GM19043 (cell line): ENCODE measurements around the gene RMRP.

Experiments
- ATAC-seq: cut with Tn5 transposase; IDR thresholded peaks from one replicate; pipeline ENCODE4 v1.9.1; 2021; ENCODE audit warnings: low read depth; ENCODE audit not compliant: unreplicated experiment

RMRP gene

DNA sequence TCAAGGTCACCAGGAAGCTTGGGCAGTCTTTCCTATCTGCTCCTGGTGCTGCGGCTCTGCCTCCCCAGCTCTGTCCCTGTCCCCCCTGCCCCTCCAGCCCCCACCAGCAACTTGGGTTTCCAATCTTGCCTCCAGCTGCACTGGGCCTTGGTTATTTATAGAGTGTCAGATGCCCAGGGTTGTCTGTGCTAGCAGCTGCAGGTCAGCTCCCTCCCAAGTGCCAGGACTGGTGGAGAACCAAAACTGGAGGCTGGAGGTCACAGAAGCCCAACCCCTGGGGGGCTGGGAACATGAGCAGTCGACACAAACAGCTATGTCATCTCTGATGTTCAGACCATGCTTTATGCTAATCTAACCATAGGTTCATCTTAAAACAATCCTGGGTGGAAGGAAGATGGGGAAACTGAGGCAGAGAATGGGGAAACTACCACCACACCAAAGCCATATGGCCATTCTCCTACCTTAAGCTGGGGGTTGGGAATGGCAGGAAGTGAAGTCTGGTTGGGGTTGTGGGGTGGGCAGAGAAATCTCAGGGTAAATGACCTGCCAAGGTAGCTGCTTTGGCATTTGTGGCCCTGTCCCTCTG lies 30.2 kb upstream of the RMRP start:
- ATAC-seq, result no peak

DNA sequence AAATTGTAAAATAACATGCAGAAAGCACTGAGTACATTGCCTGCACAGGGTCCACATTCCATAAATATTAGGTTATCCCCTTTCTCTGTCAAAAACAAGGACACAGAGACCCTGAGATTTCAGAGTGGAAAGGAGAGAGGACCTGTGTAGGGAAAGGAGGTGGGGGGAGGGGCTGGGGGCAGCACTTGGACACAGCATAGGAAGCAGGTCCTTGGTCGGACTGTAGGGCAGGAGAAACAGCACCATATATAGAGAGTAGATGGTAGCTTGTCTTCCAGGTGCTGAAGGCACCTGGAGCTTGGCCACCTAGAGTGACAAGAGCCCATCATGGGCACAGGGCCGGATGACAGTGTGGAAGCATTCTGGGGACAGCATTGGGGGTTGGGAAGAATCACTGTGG lies 29.5 kb upstream of the RMRP start:
- ATAC-seq, result no peak

DNA sequence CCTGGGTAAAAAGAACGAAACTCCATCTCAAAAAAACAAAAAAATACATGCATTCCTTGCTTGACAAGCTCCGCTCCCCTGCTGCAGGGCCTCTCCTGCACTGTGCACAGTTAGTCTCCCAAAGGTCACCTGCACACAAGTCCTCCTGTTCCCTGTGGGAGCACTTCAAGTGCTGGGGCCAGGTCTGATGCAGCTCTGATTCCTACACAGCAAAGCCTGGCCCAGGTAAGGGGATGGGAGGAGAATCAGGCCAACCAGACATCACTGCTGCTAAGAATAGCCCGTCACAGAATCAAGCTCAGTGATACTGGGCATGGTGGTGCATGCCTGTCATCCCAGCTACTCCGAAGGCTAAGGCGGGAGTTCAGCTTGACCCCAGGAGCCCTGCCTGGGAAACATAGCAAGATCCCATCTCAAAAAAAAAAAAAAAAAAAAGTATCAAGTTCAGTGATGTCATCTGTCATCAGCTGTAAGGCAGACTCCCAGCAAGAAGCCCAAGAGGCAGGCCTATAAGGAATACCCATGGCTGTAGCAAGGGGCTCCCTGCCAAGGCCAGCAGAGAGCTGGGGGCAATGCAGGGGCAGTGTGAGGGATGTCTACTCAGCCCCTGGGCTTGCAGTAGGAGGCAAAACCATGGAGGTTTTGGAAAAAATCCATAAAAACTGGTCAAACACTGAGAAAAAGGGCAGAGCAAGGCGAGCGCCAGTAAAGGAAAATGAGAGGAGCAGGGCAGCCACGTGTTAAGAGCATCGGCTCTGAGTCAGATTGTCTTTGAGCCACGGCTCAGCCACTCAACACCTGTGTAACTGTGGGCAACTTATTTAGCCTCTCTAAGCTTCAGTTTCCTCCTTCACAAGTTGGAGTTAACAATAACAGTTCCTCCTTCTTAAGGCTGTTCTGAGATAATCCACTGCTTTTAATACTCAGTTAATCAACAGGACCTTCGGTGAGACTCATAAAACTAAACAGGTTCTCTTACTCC lies 28.7 kb upstream of the RMRP start:
- ATAC-seq, result no peak

DNA sequence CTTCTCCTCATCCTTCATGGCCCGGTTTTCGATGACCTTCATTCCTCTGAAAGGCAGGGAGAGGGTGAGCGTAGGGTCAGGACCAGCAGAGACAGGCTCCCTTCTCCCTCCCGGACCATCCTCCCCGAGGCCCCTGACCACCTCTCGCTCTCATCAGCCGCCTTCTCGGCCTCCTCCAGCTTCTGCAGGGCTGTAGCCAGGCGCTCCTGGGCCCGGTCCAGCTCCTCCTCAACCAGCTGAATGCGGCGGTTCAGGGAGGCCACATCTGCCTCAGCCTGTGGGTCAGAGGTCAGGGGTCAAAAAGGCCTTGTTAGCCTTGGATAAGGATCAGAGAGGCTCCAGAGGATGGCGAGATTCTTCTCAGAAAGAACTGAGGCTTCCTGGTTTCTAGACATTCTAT lies 27.7 kb upstream of the RMRP start:
- ATAC-seq, result no peak

DNA sequence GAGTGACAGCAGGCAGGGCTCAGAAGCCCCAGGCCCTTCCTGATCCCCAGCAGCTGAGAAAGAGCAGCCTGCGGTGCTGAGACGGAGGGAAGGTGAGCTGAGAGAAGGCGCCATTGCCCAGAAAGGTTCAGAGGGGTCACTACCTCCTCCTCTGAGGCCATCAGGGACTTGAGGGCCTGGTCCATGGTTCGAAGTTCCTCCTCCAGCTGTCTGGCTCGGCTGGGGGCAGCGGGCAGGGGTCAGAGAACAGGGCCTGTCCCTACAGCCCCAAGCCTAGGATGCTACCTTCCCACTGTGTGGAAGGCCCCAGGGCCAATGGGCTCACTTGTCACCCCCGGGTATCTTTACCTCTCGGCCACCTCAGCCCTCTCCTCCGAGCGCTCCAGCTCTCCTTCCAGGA lies 27.1 kb upstream of the RMRP start:
- no peak for ATAC-seq

DNA sequence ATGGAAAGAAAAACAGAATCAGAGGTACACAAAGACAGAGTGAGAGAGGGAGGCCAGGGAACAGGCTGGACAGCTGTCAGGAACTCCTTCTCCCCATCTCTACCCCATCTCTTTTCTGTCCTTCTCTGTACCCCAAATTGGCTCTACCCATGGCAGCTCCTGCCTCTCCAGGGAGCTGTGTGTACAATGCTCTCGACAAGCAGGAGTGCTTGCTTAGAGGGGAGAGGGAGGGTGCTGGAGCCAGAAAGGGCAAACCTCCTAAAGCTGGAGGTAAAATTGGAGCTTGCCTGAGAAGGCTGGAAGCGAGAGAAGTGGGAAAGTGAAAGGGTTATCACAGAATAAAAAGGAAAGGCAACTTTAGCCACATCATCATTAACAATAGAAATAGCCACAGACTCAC lies 25.5 kb upstream of the RMRP start:
- ATAC-seq, result no peak

DNA sequence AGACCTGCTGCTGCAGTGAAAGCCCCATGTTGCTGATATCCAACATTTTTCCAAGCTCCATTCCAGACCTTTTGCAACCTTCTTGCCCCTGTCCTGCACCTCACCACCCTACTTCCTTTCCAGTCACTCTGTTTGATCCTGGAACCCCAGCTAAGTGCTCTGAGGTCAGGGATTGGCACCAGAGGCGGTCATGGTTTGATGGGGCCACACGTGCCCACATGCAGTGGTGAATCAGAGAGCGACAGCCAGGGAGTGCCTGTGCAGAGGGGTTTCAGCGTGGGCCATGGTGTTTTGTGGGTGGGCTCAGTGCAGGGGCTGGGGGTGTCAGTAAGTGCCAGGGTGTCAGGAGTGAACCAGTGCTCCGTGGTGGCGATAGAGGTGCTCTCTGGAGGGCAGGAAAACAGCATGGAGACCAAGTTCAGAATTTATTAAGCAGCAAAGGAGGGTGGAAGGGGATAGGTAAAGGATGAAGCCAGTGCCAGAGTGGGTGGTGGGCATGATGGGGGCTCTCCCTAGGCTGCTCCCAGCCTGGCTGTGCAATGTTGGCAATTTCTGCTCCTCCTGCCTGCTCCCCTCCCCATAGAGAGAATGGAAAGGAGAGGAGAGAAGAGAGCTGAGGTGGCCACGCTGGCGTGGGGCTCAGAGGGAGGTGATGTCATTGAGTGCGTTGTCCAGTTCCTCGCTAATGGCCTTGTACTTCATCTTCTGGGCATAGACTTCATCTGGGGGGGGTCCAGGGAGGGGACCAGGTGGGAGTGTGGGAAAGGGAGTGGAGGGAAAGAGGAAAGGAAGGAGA lies 24.9 kb upstream of the RMRP start:
- ATAC-seq, result no peak

DNA sequence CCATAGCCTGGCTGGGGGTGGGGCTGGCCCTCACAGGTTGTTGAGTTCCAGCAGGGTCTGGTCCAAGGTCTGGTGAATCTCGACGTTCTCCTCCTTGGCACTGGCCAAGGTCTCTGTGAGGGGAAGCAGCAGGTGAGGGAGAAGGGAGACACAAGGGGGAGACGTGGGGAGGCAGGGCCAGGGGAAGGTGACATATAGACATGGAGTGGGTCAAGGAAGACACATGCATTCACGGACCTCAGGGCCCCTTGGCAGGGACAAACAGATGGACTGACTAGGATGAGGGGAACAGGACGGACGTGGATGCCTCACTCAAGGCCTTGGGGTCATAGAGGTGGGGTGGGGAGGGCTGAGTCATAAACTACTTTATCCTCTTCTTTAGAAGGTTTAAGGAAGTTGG lies 24.2 kb upstream of the RMRP start:
- no peak for ATAC-seq

DNA sequence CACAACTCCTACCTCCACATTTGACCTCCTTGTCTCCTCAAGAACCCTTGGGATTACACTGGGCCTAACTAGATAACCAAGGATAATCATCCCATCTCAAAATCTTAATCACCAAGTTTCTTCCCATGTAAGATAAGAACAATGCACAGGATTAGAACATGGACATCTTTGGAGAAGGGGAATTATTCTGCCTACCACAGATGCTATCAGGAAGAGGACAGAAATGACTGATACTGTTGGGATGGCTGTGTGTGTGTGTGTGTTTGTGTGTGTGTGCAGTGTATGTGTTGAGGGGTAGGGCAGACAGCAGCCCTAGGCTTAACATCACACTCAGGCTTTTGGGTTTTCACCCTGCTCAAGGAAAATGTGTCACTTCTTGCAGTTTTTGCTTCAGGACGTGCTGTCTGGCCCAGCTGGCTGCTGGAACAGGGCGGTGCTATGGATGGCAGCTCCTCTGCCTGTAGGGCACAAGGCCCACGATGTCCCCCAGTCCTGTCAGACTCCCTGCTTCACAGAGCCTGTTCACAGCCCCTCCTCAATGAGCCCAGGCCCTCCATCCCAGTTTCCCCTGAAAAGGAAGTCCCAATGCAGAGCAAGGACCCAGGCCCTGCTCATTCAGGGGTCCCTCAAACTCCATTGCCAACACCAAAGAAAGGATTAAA lies 23.7 kb upstream of the RMRP start:
- ATAC-seq, result no peak

DNA sequence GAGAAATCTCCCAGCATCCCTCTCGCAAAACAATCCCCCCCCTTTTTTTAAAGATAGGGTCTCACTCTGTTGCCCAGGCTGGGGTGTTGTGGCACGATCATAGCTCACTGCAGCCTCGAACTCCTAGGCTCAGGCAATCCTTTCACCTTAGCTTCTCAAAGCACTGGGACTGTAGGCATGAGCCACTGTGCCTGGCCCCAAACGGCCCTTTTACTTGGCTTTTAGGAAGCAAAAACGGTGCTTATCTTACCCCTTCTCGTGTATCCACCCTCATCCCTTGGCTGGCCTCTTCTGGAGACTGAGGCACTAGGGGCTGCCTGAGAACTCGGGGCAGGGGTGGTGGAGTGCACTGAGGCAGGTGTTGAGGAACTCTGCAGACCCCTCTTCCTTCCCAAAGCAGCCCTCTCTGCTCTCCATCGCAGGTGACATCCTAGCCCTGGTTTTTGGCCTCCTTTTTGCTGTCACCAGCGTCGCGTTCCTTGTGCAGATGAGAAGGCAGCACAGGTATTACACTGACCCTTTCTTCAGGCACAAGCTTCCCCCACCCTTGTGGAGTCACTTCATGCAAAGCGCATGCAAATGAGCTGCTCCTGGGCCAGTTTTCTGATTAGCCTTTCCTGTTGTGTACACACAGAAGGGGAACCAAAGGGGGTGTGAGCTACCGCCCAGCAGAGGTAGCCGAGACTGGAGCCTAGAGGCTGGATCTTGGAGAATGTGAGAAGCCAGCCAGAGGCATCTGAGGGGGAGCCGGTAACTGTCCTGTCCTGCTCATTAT lies 22.7 kb upstream of the RMRP start:
- ATAC-seq, result peak; percentile 78

DNA sequence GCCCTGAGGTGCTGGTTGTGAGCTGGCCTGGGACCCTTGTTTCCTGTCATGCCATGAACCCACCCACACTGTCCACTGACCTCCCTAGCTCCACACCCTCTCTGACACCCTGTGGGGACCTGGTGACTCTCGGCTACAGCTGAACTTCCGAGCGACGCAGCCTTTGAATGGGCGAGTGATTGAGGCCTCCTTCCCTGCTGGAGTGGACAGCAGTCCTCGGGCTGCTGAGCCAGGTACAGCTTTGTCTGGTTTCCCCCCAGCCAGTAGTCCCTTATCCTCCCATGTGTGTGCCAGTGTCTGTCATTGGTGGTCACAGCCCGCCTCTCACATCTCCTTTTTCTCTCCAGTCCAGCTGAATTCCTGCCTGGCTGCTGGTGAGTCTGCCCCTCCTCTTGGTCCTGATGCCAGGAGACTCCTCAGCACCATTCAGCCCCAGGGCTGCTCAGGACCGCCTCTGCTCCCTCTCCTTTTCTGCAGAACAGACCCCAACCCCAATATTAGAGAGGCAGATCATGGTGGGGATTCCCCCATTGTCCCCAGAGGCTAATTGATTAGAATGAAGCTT lies 22.0 kb upstream of the RMRP start:
- no peak for ATAC-seq

DNA sequence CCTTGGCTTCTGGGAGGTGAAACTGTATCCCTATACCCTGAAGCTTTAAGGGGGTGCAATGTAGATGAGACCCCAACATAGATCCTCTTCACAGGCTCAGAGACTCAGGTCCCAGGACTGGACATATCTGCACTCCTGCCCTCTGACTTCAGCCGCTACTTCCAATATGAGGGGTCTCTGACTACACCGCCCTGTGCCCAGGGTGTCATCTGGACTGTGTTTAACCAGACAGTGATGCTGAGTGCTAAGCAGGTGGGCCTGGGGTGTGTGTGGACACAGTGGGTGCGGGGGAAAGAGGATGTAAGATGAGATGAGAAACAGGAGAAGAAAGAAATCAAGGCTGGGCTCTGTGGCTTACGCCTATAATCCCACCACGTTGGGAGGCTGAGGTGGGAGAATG lies 21.3 kb upstream of the RMRP start:
- ATAC-seq, result no peak

DNA sequence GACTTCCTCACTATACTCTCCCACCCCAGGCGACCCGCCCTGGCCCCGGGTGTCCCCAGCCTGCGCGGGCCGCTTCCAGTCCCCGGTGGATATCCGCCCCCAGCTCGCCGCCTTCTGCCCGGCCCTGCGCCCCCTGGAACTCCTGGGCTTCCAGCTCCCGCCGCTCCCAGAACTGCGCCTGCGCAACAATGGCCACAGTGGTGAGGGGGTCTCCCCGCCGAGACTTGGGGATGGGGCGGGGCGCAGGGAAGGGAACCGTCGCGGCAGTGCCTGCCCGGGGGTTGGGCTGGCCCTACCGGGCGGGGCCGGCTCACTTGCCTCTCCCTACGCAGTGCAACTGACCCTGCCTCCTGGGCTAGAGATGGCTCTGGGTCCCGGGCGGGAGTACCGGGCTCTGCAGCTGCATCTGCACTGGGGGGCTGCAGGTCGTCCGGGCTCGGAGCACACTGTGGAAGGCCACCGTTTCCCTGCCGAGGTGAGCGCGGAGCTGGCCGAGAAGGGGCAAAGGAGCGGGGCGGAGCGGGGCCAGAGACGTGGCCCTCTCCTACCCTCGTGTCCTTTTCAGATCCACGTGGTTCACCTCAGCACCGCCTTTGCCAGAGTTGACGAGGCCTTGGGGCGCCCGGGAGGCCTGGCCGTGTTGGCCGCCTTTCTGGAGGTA lies 18.0 kb upstream of the RMRP start:
- ATAC-seq, result no peak

DNA sequence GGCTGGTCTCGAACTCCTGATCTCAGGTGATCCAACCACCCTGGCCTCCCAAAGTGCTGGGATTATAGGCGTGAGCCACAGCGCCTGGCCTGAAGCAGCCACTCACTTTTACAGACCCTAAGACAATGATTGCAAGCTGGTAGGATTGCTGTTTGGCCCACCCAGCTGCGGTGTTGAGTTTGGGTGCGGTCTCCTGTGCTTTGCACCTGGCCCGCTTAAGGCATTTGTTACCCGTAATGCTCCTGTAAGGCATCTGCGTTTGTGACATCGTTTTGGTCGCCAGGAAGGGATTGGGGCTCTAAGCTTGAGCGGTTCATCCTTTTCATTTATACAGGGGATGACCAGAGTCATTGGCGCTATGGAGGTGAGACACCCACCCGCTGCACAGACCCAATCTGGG lies 17.4 kb upstream of the RMRP start:
- ATAC-seq, result no peak

DNA sequence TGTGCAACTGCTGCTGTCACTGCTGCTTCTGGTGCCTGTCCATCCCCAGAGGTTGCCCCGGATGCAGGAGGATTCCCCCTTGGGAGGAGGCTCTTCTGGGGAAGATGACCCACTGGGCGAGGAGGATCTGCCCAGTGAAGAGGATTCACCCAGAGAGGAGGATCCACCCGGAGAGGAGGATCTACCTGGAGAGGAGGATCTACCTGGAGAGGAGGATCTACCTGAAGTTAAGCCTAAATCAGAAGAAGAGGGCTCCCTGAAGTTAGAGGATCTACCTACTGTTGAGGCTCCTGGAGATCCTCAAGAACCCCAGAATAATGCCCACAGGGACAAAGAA lies 16.2 kb upstream of the RMRP start:
- no peak for ATAC-seq

DNA sequence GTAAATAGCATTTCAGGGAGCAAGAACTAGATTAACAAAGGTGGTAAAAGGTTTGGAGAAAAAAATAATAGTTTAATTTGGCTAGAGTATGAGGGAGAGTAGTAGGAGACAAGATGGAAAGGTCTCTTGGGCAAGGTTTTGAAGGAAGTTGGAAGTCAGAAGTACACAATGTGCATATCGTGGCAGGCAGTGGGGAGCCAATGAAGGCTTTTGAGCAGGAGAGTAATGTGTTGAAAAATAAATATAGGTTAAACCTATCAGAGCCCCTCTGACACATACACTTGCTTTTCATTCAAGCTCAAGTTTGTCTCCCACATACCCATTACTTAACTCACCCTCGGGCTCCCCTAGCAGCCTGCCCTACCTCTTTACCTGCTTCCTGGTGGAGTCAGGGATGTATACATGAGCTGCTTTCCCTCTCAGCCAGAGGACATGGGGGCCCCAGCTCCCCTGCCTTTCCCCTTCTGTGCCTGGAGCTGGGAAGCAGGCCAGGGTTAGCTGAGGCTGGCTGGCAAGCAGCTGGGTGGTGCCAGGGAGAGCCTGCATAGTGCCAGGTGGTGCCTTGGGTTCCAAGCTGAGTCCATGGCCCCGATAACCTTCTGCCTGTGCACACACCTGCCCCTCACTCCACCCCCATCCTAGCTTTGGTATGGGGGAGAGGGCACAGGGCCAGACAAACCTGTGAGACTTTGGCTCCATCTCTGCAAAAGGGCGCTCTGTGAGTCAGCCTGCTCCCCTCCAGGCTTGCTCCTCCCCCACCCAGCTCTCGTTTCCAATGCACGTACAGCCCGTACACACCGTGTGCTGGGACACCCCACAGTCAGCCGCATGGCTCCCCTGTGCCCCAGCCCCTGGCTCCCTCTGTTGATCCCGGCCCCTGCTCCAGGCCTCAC lies 15.6 kb upstream of the RMRP start, which contains the start of gene CA9:
CA9 (plus strand) TSS at position 797 of the 893 bp plus-strand sequence; CDS start at position 829, 32 bp downstream.
- ATAC-seq, result no peak

DNA sequence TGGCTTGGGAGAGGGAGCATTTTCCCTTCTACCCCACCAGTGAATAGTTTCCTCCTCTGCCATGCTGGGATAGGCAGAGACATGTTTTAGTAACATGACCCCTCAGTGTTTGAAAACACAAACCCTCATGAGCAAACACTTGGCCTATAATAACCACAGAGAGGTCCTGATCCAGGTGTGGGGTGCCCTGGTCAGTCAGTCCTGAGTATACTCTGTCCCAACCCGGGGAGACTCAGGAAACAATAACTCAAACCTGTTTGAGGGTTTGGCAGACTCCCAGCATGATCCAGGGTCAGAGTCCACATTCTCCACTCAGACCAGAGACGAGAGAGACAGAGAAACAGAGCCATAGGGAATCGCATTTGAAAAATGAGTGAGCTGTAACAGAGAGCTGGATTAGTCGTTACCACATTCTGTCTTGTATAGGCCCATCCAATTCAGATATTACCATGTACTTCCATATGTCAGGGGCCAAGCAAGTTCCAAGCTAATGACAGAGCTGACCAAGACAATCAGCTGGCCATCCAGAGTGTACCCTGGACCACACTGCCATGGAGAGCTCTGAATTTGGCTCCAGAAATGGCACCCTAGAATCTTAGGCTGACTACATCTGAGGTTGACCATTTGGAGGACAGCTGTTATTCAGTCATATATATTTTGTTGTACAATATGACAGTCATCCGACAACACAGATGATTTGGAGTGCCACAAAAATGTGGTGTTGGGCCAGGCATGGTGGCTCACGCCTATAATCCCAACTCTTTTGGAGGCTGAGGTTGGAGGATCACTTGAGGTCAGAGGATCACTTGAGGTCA lies 11.7 kb upstream of the RMRP start:
- no peak for ATAC-seq
